ENCODE measurements around the gene THAP7. TPM values are rescaled to one million over a fixed set of nuclear protein-coding genes. Genes with fewer than 3 reads are reported as not detected.

THAP7 gene
- total RNA-seq, 1 experiment from 2014 or later = 27.7 TPM

DNA sequence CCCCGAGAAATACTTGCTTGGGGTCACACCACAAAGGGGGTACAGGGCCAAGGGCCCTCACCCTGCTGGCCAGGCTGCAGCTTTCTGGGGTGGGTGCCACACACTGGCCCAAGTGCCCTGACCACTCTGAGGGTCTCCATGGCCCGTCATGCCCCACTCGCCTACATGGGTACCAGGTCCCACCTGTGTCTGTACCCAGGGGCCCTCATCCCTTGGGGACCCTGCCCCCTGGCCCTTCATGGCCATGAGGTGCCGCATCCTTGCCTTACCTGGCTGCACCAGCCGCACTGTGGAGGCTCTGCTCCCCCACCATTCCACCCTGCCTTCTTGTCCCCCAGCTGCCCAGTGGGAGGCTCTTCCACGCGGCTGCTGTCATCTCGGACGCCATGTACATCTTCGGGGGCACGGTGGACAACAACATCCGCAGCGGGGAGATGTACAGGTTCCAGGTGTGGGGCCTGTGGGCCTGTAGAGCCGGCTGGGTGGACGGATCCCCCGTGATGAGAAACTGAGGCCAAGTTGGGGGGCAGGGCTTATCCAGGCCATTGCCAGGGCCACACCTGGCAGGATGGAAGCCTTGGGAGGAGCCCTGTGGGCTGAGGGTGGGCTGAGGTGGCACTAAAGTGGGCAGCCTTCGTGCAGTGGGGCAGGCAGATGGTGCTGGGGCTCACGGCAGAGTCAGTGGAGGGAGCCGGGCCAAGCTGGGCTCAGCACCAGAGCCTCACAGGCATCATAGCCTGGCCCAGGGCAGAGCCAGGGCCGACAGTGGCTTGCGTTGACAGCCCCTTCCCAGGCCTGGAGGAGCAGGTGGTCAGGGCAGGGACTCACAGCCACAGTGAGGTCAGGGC, 9.2 kb downstream of the THAP7 start:
- ATAC-seq (no peak), DNase-seq (ENCODE audit: low read depth, low spot score) (no peak)
- no peaks in the 10 kb centered on the region for H4K20me1 ChIP-seq (ENCODE audit: insufficient read depth)
- H3K27ac ChIP-seq (ENCODE audit: low read depth, low read length) = no peak overlapping the region
- peaks cover 2 to 6% of the 10 kb centered on the region in 2 experiments; a peak in 2 of 4 replicates for H3K36me3 ChIP-seq (ENCODE audit: control insufficient read depth in 1 of 2, insufficient read depth in 2 of 2, low read length in 2 of 2)
- no peaks in the 10 kb centered on the region for H3K9me3 ChIP-seq (ENCODE audit: control insufficient read depth in 1 of 2, insufficient read depth in 1 of 2, low read depth in 1 of 2, low read length in 2 of 2)
- ChIA-PET RAD21 (ENCODE audit: low non-redundant PET in 1 of 2, low total read pairs in 2 of 2, uncharacterized antibody in 2 of 2, unreplicated experiment in 2 of 2) (no interaction called here), POLR2A (no interaction called here), CTCF (no interaction called here)
- H3K4me2 ChIP-seq (ENCODE audit: low read length) = no peak overlapping the region
- no peaks in the 10 kb centered on the region for H3K9me2 ChIP-seq (ENCODE audit: insufficient read depth)
- H3K4me1 ChIP-seq (ENCODE audit: control insufficient read depth in 1 of 2, insufficient read depth in 2 of 2, low read length in 2 of 2) = no peaks in the 10 kb centered on the region
- H3K27me3 ChIP-seq (ENCODE audit: insufficient read depth, low read length) = no peaks in the 10 kb centered on the region
- intact Hi-C loops (cut with micrococcal nuclease) = no loop called here
- BruUV-seq (replicated peaks) = no TSS peak
- H3K9ac ChIP-seq (ENCODE audit: low read length) = no peak overlapping the region
- no peak overlapping the region for H2AFZ ChIP-seq (ENCODE audit: low read depth, low read length, poor library complexity, severe bottlenecking)
- TF ChIP-seq EGR1 (IDR thresholded peaks at IDR 0.05; ENCODE audit: low read depth) (no peak), TCF7L2 (IDR thresholded peaks at IDR 0.05; ENCODE audit: borderline replicate concordance, extremely low read depth, insufficient read depth, insufficient read length) (no peak), ELF1 (IDR thresholded peaks at IDR 0.05; ENCODE audit: borderline replicate concordance, low read depth) (no peak), SP1 (IDR thresholded peaks at IDR 0.05; ENCODE audit: low read depth) (no peak), SIN3A (IDR thresholded peaks at IDR 0.05; ENCODE audit: low read depth) (no peak), CEBPB (IDR thresholded peaks at IDR 0.05; ENCODE audit: low read depth) (no peak), SRF (IDR thresholded peaks at IDR 0.05; ENCODE audit: low read depth) (no peak), POLR2A (IDR thresholded peaks at IDR 0.05; ENCODE audit: borderline replicate concordance, extremely low read depth, insufficient read depth, insufficient read length) (no peak), EZH2 (IDR thresholded peaks at IDR 0.05) (no peak), ZNF274 (IDR thresholded peaks at IDR 0.05; ENCODE audit: low read depth, low read length) (no peak), FOSL1 (IDR thresholded peaks at IDR 0.05; ENCODE audit: low read depth) (no peak), YY1 (IDR thresholded peaks at IDR 0.05; ENCODE audit: extremely low read depth, insufficient replicate concordance, low read depth, low read length) (no peak), RAD21 (IDR thresholded peaks at IDR 0.05; ENCODE audit: low read depth) (no peak), JUND (IDR thresholded peaks at IDR 0.05) (no peak), POLR2AphosphoS5 (IDR thresholded peaks at IDR 0.05; ENCODE audit: low read depth, low read length) (no peak)
- TF ChIP-seq, protein P1, sequence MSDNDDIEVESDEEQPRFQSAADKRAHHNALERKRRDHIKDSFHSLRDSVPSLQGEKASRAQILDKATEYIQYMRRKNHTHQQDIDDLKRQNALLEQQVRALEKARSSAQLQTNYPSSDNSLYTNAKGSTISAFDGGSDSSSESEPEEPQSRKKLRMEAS (IDR thresholded peaks at IDR 0.05) = no peak
- TF ChIP-seq, protein P2, sequence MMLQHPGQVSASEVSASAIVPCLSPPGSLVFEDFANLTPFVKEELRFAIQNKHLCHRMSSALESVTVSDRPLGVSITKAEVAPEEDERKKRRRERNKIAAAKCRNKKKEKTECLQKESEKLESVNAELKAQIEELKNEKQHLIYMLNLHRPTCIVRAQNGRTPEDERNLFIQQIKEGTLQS (IDR thresholded peaks at IDR 0.05) = no peak
- TF ChIP-seq, protein P3, sequence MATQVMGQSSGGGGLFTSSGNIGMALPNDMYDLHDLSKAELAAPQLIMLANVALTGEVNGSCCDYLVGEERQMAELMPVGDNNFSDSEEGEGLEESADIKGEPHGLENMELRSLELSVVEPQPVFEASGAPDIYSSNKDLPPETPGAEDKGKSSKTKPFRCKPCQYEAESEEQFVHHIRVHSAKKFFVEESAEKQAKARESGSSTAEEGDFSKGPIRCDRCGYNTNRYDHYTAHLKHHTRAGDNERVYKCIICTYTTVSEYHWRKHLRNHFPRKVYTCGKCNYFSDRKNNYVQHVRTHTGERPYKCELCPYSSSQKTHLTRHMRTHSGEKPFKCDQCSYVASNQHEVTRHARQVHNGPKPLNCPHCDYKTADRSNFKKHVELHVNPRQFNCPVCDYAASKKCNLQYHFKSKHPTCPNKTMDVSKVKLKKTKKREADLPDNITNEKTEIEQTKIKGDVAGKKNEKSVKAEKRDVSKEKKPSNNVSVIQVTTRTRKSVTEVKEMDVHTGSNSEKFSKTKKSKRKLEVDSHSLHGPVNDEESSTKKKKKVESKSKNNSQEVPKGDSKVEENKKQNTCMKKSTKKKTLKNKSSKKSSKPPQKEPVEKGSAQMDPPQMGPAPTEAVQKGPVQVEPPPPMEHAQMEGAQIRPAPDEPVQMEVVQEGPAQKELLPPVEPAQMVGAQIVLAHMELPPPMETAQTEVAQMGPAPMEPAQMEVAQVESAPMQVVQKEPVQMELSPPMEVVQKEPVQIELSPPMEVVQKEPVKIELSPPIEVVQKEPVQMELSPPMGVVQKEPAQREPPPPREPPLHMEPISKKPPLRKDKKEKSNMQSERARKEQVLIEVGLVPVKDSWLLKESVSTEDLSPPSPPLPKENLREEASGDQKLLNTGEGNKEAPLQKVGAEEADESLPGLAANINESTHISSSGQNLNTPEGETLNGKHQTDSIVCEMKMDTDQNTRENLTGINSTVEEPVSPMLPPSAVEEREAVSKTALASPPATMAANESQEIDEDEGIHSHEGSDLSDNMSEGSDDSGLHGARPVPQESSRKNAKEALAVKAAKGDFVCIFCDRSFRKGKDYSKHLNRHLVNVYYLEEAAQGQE (IDR thresholded peaks at IDR 0.05; ENCODE audit: low read depth) = no peak
- TF ChIP-seq, protein P4, sequence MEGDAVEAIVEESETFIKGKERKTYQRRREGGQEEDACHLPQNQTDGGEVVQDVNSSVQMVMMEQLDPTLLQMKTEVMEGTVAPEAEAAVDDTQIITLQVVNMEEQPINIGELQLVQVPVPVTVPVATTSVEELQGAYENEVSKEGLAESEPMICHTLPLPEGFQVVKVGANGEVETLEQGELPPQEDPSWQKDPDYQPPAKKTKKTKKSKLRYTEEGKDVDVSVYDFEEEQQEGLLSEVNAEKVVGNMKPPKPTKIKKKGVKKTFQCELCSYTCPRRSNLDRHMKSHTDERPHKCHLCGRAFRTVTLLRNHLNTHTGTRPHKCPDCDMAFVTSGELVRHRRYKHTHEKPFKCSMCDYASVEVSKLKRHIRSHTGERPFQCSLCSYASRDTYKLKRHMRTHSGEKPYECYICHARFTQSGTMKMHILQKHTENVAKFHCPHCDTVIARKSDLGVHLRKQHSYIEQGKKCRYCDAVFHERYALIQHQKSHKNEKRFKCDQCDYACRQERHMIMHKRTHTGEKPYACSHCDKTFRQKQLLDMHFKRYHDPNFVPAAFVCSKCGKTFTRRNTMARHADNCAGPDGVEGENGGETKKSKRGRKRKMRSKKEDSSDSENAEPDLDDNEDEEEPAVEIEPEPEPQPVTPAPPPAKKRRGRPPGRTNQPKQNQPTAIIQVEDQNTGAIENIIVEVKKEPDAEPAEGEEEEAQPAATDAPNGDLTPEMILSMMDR (IDR thresholded peaks at IDR 0.05 in 2 of 3, conservative IDR thresholded peaks at IDR 0.05 in 1 of 3; ENCODE audit: borderline replicate concordance in 1 of 3, insufficient read depth in 1 of 3, low read depth in 2 of 3, low read length in 2 of 3) = no peak
- TF ChIP-seq, protein P5, sequence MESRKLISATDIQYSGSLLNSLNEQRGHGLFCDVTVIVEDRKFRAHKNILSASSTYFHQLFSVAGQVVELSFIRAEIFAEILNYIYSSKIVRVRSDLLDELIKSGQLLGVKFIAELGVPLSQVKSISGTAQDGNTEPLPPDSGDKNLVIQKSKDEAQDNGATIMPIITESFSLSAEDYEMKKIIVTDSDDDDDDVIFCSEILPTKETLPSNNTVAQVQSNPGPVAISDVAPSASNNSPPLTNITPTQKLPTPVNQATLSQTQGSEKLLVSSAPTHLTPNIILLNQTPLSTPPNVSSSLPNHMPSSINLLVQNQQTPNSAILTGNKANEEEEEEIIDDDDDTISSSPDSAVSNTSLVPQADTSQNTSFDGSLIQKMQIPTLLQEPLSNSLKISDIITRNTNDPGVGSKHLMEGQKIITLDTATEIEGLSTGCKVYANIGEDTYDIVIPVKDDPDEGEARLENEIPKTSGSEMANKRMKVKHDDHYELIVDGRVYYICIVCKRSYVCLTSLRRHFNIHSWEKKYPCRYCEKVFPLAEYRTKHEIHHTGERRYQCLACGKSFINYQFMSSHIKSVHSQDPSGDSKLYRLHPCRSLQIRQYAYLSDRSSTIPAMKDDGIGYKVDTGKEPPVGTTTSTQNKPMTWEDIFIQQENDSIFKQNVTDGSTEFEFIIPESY (IDR thresholded peaks at IDR 0.05; ENCODE audit: extremely low read depth, insufficient replicate concordance, low read length) = no peak
- H3K4me3 ChIP-seq (replicated peaks in 1 of 2; ENCODE audit: low read depth in 1 of 2, low read length in 2 of 2) = no peak overlapping the region
- no peaks in the 10 kb centered on the region for H3K79me2 ChIP-seq (ENCODE audit: insufficient read depth, low read length)

All from HCT116 (cell line).